Neural cell (in vitro differentiated cells): ENCODE data around the gene INTS11.

Experiments used
- EZH2 ChIP-seq: fragments of 200-600, 300-800 bp; shearing (Covaris generic), sonication (generic); IDR thresholded peaks from 2 replicates; pipeline ENCODE4 v1.6.1; 2014; ENCODE audit warnings: antibody characterized with exemption, low read length, borderline replicate concordance, mild to moderate bottlenecking; ENCODE audit not compliant: insufficient read depth, poor library complexity, severe bottlenecking
- MXI1 ChIP-seq: fragments of 450-650 bp; conservative IDR thresholded peaks from 2 replicates; pipeline ENCODE4 v1.6.1; 2014; ENCODE audit warnings: antibody characterized with exemption, mild to moderate bottlenecking; ENCODE audit not compliant: poor library complexity, severe bottlenecking
- SMC3 ChIP-seq: fragments of 450-650 bp; conservative IDR thresholded peaks from 2 replicates; pipeline ENCODE4 v1.6.1; 2014; ENCODE audit warnings: antibody characterized with exemption, mild to moderate bottlenecking, moderate library complexity; ENCODE audit not compliant: poor library complexity
- TAF1 ChIP-seq: IDR thresholded peaks from 2 replicates; pipeline ENCODE4 v1.6.1; 2012; ENCODE audit warnings: low read depth
- TF ChIP-seq, protein P1 (sequence below): fragments of 450-650 bp; IDR thresholded peaks from 2 replicates; pipeline ENCODE4 v1.5.1; 2014; ENCODE audit warnings: antibody characterized with exemption, mild to moderate bottlenecking, moderate library complexity; ENCODE audit not compliant: poor library complexity, severe bottlenecking

DNA sequence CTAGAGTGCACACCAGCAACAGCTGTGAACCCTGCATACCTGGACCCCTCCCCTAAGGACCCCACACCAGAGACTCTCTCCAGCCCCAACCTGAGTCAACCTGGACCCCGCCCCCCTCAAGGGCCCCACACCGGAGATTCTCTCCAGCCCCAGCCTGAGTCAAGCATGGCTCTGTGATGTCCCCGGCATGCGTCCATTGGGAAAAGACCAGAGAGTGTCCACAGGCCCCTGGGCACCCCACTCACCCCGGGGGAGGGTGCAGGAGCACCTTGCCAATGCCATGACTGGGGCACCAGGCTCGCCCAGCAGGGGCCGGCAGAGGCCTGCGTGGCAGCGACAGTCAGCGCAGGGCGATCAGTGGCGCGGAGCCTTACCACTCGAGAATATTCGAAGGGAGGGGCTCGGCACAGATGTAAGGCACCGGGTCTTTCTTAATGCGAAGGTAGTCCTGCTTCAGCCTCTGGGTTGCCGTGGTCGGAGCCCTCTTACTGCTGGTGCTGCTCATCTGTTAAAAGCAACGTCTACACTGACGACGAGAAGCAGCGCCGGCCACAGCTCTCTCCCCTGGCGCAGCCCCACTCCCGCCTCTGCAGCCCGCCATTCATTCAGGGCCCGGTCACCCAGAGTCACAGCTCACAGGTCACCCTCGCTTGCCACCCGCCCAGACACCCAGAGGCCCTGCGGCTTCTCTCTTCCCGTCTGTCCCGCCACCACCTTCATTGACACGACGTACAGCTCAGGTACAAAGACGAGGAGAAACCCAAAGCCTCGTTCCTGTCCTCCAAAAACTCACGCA lies 56.8 kb downstream of the INTS11 start:
- TF ChIP-seq MXI1: no peak
- no peak for TF ChIP-seq TAF1
- TF ChIP-seq, protein P1, sequence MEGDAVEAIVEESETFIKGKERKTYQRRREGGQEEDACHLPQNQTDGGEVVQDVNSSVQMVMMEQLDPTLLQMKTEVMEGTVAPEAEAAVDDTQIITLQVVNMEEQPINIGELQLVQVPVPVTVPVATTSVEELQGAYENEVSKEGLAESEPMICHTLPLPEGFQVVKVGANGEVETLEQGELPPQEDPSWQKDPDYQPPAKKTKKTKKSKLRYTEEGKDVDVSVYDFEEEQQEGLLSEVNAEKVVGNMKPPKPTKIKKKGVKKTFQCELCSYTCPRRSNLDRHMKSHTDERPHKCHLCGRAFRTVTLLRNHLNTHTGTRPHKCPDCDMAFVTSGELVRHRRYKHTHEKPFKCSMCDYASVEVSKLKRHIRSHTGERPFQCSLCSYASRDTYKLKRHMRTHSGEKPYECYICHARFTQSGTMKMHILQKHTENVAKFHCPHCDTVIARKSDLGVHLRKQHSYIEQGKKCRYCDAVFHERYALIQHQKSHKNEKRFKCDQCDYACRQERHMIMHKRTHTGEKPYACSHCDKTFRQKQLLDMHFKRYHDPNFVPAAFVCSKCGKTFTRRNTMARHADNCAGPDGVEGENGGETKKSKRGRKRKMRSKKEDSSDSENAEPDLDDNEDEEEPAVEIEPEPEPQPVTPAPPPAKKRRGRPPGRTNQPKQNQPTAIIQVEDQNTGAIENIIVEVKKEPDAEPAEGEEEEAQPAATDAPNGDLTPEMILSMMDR: no peak
- no peak for TF ChIP-seq SMC3
- TF ChIP-seq EZH2: no peak
